Type B pancreatic cell (in vitro differentiated cells): ENCODE results near the gene QKI. TPM values are rescaled to one million over a fixed set of nuclear protein-coding genes. Genes with fewer than 3 reads are reported as not detected.
A peak's percentile ranks its signal among the peaks of the same experiment; 100 is the strongest.

ENCODE experiments used
- DNase-seq: peaks from one replicate; pipeline ENCODE4 v3.0.0; 2021; ENCODE audit warnings: mixed read lengths; ENCODE audit not compliant: unreplicated experiment; ENCODE audit errors: extremely low spot score
- H3K27ac Mint-ChIP-seq: 2 replicates; pipeline ENCODE4 v1.8.0; 2021; ENCODE audit warnings: mild to moderate bottlenecking, mixed read lengths
- H3K27me3 Mint-ChIP-seq: 2 replicates; pipeline ENCODE4 v1.8.0; 2021; ENCODE audit warnings: mixed read lengths
- H3K36me3 Mint-ChIP-seq: 2 replicates; pipeline ENCODE4 v1.8.0; 2021; ENCODE audit warnings: mixed read lengths
- H3K4me1 Mint-ChIP-seq: one replicate; pipeline ENCODE4 v1.8.0; 2021; ENCODE audit warnings: mixed read lengths; ENCODE audit not compliant: unreplicated experiment
- H3K4me3 Mint-ChIP-seq: 2 replicates; pipeline ENCODE4 v1.8.0; 2021; ENCODE audit warnings: mild to moderate bottlenecking, mixed read lengths
- H3K9me3 Mint-ChIP-seq: 2 replicates; pipeline ENCODE4 v1.8.0; 2021; ENCODE audit warnings: mixed read lengths
- total RNA-seq: library from RNA; stranded (reverse); gene quantifications from 2 replicates; pipeline ENCODE4 v1.2.1, GENCODE V29; 2021; ENCODE audit warnings: low replicate concordance
- TF ChIP-seq, protein P1 (sequence below): fragments of 200-600 bp; sonication (generic); conservative IDR thresholded peaks from 2 replicates; pipeline ENCODE4 v1.5.0; 2021; ENCODE audit warnings: antibody characterized with exemption, mild to moderate bottlenecking

Gene QKI
- total RNA-seq, 1 donor from 2014 or later: 150 TPM

DNA sequence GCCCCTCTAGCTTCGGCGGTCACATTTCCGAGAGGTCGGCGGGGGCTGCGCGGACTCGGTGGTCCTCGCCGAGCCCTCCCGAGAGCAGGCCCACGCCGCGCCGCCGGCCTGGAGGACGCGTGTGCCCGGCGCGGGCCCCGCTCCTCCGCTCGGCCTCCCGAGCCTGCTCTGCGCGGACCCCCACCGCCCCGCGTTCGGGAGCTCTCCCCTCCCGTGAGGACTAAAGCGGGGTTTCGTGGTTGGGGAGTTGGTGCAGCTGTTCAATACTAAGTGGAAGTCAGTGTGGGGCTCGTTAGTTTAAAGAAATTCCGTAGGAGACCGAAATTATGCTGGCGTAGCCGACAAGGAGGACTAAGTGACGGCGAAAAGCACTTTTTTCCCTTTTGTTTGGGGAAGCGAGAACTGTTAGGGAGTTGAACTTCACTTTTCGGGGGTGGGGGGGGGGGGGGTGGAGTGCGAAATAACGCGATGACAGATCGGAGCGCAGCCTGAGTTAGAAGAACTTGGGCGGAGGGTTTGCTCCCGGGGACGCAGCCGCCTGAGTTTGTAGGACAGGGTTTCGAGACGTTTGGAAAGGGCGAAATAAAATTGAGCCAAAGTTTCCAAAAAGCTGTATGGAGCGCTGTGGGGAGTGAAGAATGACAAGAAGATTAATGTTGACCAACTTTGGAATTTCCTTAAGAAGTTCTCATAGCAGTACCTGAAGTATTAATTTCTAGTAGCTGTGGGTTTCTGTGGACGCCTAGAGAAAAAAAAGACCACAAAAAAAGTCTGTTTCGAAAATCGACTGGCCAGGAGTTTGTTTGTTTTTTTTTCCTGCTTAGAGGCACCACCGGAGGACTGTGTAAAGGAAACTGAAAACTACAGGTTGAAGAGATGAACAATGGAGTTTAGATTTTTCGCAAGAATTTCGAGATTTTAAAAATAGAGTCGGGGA is 1.4 kb downstream of the QKI start:
- H3K4me3 Mint-ChIP-seq: peak overlapping the region; percentile 91
- peaks cover 42% of the 10 kb centered on the region for H3K4me1 Mint-ChIP-seq
- H3K9me3 Mint-ChIP-seq: no peaks in the 10 kb centered on the region
- TF ChIP-seq, protein P1, sequence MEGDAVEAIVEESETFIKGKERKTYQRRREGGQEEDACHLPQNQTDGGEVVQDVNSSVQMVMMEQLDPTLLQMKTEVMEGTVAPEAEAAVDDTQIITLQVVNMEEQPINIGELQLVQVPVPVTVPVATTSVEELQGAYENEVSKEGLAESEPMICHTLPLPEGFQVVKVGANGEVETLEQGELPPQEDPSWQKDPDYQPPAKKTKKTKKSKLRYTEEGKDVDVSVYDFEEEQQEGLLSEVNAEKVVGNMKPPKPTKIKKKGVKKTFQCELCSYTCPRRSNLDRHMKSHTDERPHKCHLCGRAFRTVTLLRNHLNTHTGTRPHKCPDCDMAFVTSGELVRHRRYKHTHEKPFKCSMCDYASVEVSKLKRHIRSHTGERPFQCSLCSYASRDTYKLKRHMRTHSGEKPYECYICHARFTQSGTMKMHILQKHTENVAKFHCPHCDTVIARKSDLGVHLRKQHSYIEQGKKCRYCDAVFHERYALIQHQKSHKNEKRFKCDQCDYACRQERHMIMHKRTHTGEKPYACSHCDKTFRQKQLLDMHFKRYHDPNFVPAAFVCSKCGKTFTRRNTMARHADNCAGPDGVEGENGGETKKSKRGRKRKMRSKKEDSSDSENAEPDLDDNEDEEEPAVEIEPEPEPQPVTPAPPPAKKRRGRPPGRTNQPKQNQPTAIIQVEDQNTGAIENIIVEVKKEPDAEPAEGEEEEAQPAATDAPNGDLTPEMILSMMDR: no peak
- H3K27ac Mint-ChIP-seq: peak overlapping the region; percentile 89
- H3K36me3 Mint-ChIP-seq: no peaks in the 10 kb centered on the region
- DNase-seq: no peak
- H3K27me3 Mint-ChIP-seq: no peaks in the 10 kb centered on the region

- TF ChIP-seq, protein P1: peak; percentile 91
- H3K4me1 Mint-ChIP-seq: peaks cover 44% of the 10 kb centered on the region
- no peak for DNase-seq
- H3K9me3 Mint-ChIP-seq: no peaks in the 10 kb centered on the region
- peak overlapping the region; percentile 89 for H3K27ac Mint-ChIP-seq
- peak overlapping the region; percentile 91 for H3K4me3 Mint-ChIP-seq
- no peaks in the 10 kb centered on the region for H3K27me3 Mint-ChIP-seq
- no peaks in the 10 kb centered on the region for H3K36me3 Mint-ChIP-seq
Measured at GRCh38 chr6:163416557-163417253, 2.2 kb downstream of the QKI start.

DNA sequence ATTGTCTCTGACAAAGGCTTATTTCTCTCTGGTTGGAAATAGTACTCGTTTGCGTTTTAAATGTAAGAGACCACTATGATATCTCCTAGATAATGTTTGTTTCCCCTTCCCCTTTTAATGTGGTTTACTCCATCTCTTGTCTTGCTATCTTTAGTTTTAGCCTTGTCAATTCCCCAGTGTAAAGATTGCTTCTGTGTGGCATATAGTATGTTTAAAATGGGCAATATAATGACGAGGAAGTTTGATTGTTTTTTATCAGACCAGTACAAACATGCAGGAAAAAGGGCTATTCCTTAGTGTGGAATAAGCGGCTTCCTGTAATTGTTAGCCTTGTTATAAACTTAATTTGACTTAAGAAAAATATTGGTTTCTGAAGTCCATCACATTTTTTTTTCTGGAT is 3.1 kb downstream of the QKI start:
- DNase-seq: no peak
- no peaks in the 10 kb centered on the region for H3K9me3 Mint-ChIP-seq
- no peaks in the 10 kb centered on the region for H3K27me3 Mint-ChIP-seq
- TF ChIP-seq, protein P1: no peak
- no peaks in the 10 kb centered on the region for H3K36me3 Mint-ChIP-seq
- H3K27ac Mint-ChIP-seq: peak overlapping the region; percentile 58
- H3K4me3 Mint-ChIP-seq: peak overlapping the region; percentile 91
- H3K4me1 Mint-ChIP-seq: peaks cover 40% of the 10 kb centered on the region

GRCh38 chr6:163418311-163419029 is 4.0 kb downstream of the QKI start:
- H3K4me1 Mint-ChIP-seq: peaks cover 38% of the 10 kb centered on the region
- peak overlapping the region; percentile 3 for H3K27ac Mint-ChIP-seq

More at GRCh38 chr6:163418311-163419029, 4.0 kb downstream of the QKI start:
- no peak for DNase-seq
- Mint-ChIP-seq H3K9me3 (no peaks in the 10 kb centered on the region), H3K27me3 (no peaks in the 10 kb centered on the region), H3K4me3 (peak overlapping the region; percentile 82), H3K36me3 (no peaks in the 10 kb centered on the region)
- TF ChIP-seq, protein P1: no peak
